AG09319 (cell line): Measurements from ENCODE around the gene CTDSP2.
"Not testable (repeated sequence)": the region's sequence is repeated elsewhere in the genome, so short reads cannot be mapped to it uniquely, and the experiment has no call there.

Experiments used
- DNase-seq: peaks from one replicate; pipeline ENCODE4 v3.0.0-alpha.2; 2010; ENCODE audit warnings: low read depth; ENCODE audit errors: extremely low read depth
- CTCF ChIP-seq: IDR thresholded peaks from 2 replicates; pipeline ENCODE4 v1.5.1; 2011; ENCODE audit warnings: low read depth, mild to moderate bottlenecking, inconsistent platforms, low read length, moderate library complexity

Gene CTDSP2

GRCh38 chr12:57859121-57859520 is 12.6 kb upstream of the CTDSP2 start:
- DNase-seq: no peak
- no peak for TF ChIP-seq CTCF

- not testable (repeated sequence) for DNase-seq
These were observed 11.6 kb upstream of the CTDSP2 start for GRCh38 chr12:57858123-57858522.

- DNase-seq: no peak
These were observed 8.4 kb upstream of the CTDSP2 start for GRCh38 chr12:57854965-57855364.

GRCh38 chr12:57853864-57854556 is 7.5 kb upstream of the CTDSP2 start:
- no peak for TF ChIP-seq CTCF
- no peak for DNase-seq

More at GRCh38 chr12:57854965-57855364, 8.4 kb upstream of the CTDSP2 start:
- TF ChIP-seq CTCF: no peak

GRCh38 chr12:57852620-57853500 is 6.3 kb upstream of the CTDSP2 start:
- TF ChIP-seq CTCF: no peak
- no peak for DNase-seq

GRCh38 chr12:57852200-57852599 is 5.7 kb upstream of the CTDSP2 start:
- no peak for TF ChIP-seq CTCF
- DNase-seq: no peak

GRCh38 chr12:57851552-57851951 is 5.0 kb upstream of the CTDSP2 start:
- no peak for TF ChIP-seq CTCF
- DNase-seq: no peak
